Fibroblast of pulmonary artery (primary cell): ENCODE measurements around the gene TMPO.
A peak's percentile ranks its signal among the peaks of the same experiment; 100 is the strongest.

Source experiments
- DNase-seq: peaks from one replicate; pipeline ENCODE4 v3.0.0-alpha.2; 2010; ENCODE audit warnings: low read depth
- H3K4me3 ChIP-seq: replicated peaks from 2 replicates; pipeline ENCODE4 v1.5.1; 2011; ENCODE audit warnings: low read depth, mild to moderate bottlenecking, control low read depth, low read length, moderate library complexity
- CTCF ChIP-seq: IDR thresholded peaks from 2 replicates; pipeline ENCODE4 v1.5.1; 2011; ENCODE audit warnings: mild to moderate bottlenecking, control low read depth, low read length, inconsistent platforms; ENCODE audit errors: missing control alignments

The TMPO gene

GRCh38 chr12:98515287-98516110 is at the start of gene TMPO:
Gene TMPO (plus strand): TSS chr12:98515590. CDS start chr12:98515868, 278 bp downstream.
- H3K4me3 ChIP-seq, result peak within 1 kb of the TSS; percentile 92
- DNase-seq, result peak; percentile 93
- TF ChIP-seq CTCF, result no peak

- no peak overlapping the region for H3K4me3 ChIP-seq
- peak; percentile 41 for DNase-seq
- no peak for TF ChIP-seq CTCF
Measured at GRCh38 chr12:98465950-98466602, 49.3 kb upstream of the TMPO start.

- no peak for TF ChIP-seq CTCF
- DNase-seq, result no peak
- H3K4me3 ChIP-seq, result no peak overlapping the region
Measured at GRCh38 chr12:98466640-98467400, 48.6 kb upstream of the TMPO start.

GRCh38 chr12:98469109-98469508 is 46.3 kb upstream of the TMPO start:
- no peak for DNase-seq
- TF ChIP-seq CTCF, result no peak
- no peak overlapping the region for H3K4me3 ChIP-seq

- TF ChIP-seq CTCF, result no peak
Measured at GRCh38 chr12:98470469-98471082, 44.8 kb upstream of the TMPO start.

GRCh38 chr12:98471085-98471484 is 44.3 kb upstream of the TMPO start:
- no peak for DNase-seq

More at GRCh38 chr12:98470469-98471082, 44.8 kb upstream of the TMPO start:
- no peak overlapping the region for H3K4me3 ChIP-seq
- no peak for DNase-seq

More at GRCh38 chr12:98471085-98471484, 44.3 kb upstream of the TMPO start:
- H3K4me3 ChIP-seq, result no peak overlapping the region
- TF ChIP-seq CTCF, result no peak
